Loucy (cell line): Measurements from ENCODE around the gene RAD51B.
A peak's percentile ranks its signal among the peaks of the same experiment; 100 is the strongest.

ENCODE experiments used
- H2AFZ ChIP-seq: fragments of 200-600 bp; sonication (generic); 2 replicates; pipeline ENCODE4 v1.6.0; 2016; ENCODE audit warnings: antibody characterized with exemption, mild to moderate bottlenecking, low read length, moderate library complexity
- H3F3A ChIP-seq: fragments of 200-600 bp; 2 replicates; pipeline ENCODE4 v1.6.0; 2016; ENCODE audit warnings: antibody characterized with exemption, low read depth, mild to moderate bottlenecking
- H3K27me3 ChIP-seq: fragments of 200-600 bp; sonication (generic); 2 replicates; pipeline ENCODE4 v1.6.1; 2014; ENCODE audit warnings: low read length, mild to moderate bottlenecking; ENCODE audit not compliant: insufficient read depth, poor library complexity, severe bottlenecking
- H3K36me3 ChIP-seq: fragments of 200-600 bp; sonication (generic); 2 replicates; pipeline ENCODE4 v1.6.1; 2016; ENCODE audit warnings: low read length; ENCODE audit not compliant: insufficient read depth
- H3K4me1 ChIP-seq: fragments of 200-600 bp; sonication (generic); 2 replicates; pipeline ENCODE4 v1.5.1; 2014; ENCODE audit warnings: low read length, mild to moderate bottlenecking; ENCODE audit not compliant: insufficient read depth, poor library complexity, severe bottlenecking
- H3K4me2 ChIP-seq: fragments of 200-600 bp; sonication (generic); 2 replicates; pipeline ENCODE4 v1.6.0; 2014; ENCODE audit warnings: antibody characterized with exemption, low read length, low read depth, mild to moderate bottlenecking; ENCODE audit not compliant: poor library complexity, severe bottlenecking
- H3K4me3 ChIP-seq: fragments of 200-600 bp; sonication (generic); 2 replicates; pipeline ENCODE4 v1.5.1; 2014; ENCODE audit warnings: low read length, mild to moderate bottlenecking, mixed read lengths; ENCODE audit not compliant: poor library complexity, severe bottlenecking
- H3K79me2 ChIP-seq: fragments of 200-600 bp; sonication (generic); 2 replicates; pipeline ENCODE4 v1.6.1; 2014; ENCODE audit warnings: low read length; ENCODE audit not compliant: insufficient read depth
- H3K9ac ChIP-seq: fragments of 200-600 bp; sonication (generic); 2 replicates; pipeline ENCODE4 v1.6.0; 2014; ENCODE audit warnings: mild to moderate bottlenecking, low read depth, low read length, moderate library complexity; ENCODE audit not compliant: poor library complexity, severe bottlenecking
- H3K9me2 ChIP-seq: fragments of 200-600 bp; sonication (generic); replicated peaks from 2 replicates; pipeline ENCODE4 v1.6.1; 2016; ENCODE audit warnings: low read depth, low read length, mixed read lengths
- H3K9me3 ChIP-seq: fragments of 200-600 bp; sonication (generic); 2 replicates; pipeline ENCODE4 v1.6.1; 2014; ENCODE audit warnings: mild to moderate bottlenecking, antibody characterized with exemption, low read length, low read depth; ENCODE audit not compliant: insufficient read depth
- H4K20me1 ChIP-seq: fragments of 200-600 bp; sonication (generic); 2 replicates; pipeline ENCODE4 v1.6.0; 2014; ENCODE audit warnings: antibody characterized with exemption, low read length, mild to moderate bottlenecking; ENCODE audit not compliant: insufficient read depth, poor library complexity, severe bottlenecking
- CTCF ChIP-seq: fragments of 200-600 bp; sonication (generic); conservative IDR thresholded peaks from 2 replicates; pipeline ENCODE4 v1.5.1; 2014; ENCODE audit warnings: mild to moderate bottlenecking, antibody characterized with exemption, low read length
- EZH2phosphoT487 ChIP-seq: fragments of 200-600 bp; IDR thresholded peaks from 2 replicates; pipeline ENCODE4 v1.6.1; 2018; ENCODE audit warnings: antibody characterized with exemption, mild to moderate bottlenecking, moderate library complexity, borderline replicate concordance

The RAD51B gene

GRCh38 chr14:68774771-68775613 is 955.4 kb downstream of the RAD51B start:
- no peaks in the 10 kb centered on the region for H3K27me3 ChIP-seq
- no peaks in the 10 kb centered on the region for H3K9me3 ChIP-seq
- H3K4me2 ChIP-seq, result no peak overlapping the region
- H4K20me1 ChIP-seq, result no peaks in the 10 kb centered on the region
- H3K79me2 ChIP-seq, result no peaks in the 10 kb centered on the region
- H3K4me3 ChIP-seq, result no peak overlapping the region
- H3F3A ChIP-seq, result peaks cover 5% of the 10 kb centered on the region; the same call in 1 of the 2 replicates
- TF ChIP-seq CTCF, result no peak
- no peak for TF ChIP-seq EZH2phosphoT487
- no peaks in the 10 kb centered on the region for H3K36me3 ChIP-seq
- H3K9ac ChIP-seq, result no peak overlapping the region
- H3K9me2 ChIP-seq, result no peaks in the 10 kb centered on the region
- H2AFZ ChIP-seq, result no peak overlapping the region
- peaks cover 32% of the 10 kb centered on the region for H3K4me1 ChIP-seq

- Histone ChIP-seq H3K9ac (no peak overlapping the region), H3K79me2 (no peaks in the 10 kb centered on the region), H3K4me1 (peaks cover 39% of the 10 kb centered on the region), H3K4me3 (no peak overlapping the region), H3K4me2 (no peak overlapping the region), H3K36me3 (no peaks in the 10 kb centered on the region), H3F3A (peaks cover 12% of the 10 kb centered on the region), H2AFZ (no peak overlapping the region), H3K27me3 (no peaks in the 10 kb centered on the region), H3K9me2 (no peaks in the 10 kb centered on the region), H3K9me3 (no peaks in the 10 kb centered on the region), H4K20me1 (no peaks in the 10 kb centered on the region)
- TF ChIP-seq EZH2phosphoT487 (no peak), CTCF (peak; percentile 54)
These were observed 956.1 kb downstream of the RAD51B start for GRCh38 chr14:68775614-68776126.

GRCh38 chr14:68777644-68778043 is 958.1 kb downstream of the RAD51B start:
- TF ChIP-seq EZH2phosphoT487 (no peak), CTCF (no peak)

More at GRCh38 chr14:68777644-68778043, 958.1 kb downstream of the RAD51B start:
- Histone ChIP-seq H3K4me2 (no peak overlapping the region), H3K4me3 (no peak overlapping the region), H3K9ac (no peak overlapping the region), H3K36me3 (no peaks in the 10 kb centered on the region), H3K4me1 (peaks cover 56% of the 10 kb centered on the region), H4K20me1 (no peaks in the 10 kb centered on the region), H3K9me2 (no peaks in the 10 kb centered on the region), H3K79me2 (no peaks in the 10 kb centered on the region), H2AFZ (no peak overlapping the region), H3K9me3 (no peaks in the 10 kb centered on the region), H3K27me3 (no peaks in the 10 kb centered on the region), H3F3A (peaks cover 12% of the 10 kb centered on the region)
